G401.6 (cell line): ENCODE results near the gene CD200.
"Not testable (repeated sequence)": the region's sequence is repeated elsewhere in the genome, so short reads cannot be mapped to it uniquely, and the experiment has no call there.

Experiments used
- FAIRE-seq: peaks from 2 replicates; lab custom pipeline; 2012; peaks lifted over from hg19 to GRCh38; lab: Jason Lieb, UNC

The CD200 gene

GRCh38 chr3:112360561-112360960 lies 27.6 kb downstream of the CD200 start:
- FAIRE-seq: no peak

- no peak for FAIRE-seq
Observed at GRCh38 chr3:112362221-112362620, 29.3 kb downstream of the CD200 start.

GRCh38 chr3:112364291-112364690 lies 31.3 kb downstream of the CD200 start:
- FAIRE-seq: no peak

- no peak for FAIRE-seq
Observed at GRCh38 chr3:112365035-112365434, 32.1 kb downstream of the CD200 start.

- FAIRE-seq: no peak
Observed at GRCh38 chr3:112365636-112366035, 32.7 kb downstream of the CD200 start.

GRCh38 chr3:112366522-112366921 lies 33.6 kb downstream of the CD200 start:
- FAIRE-seq: no peak

GRCh38 chr3:112371569-112371968 lies 38.6 kb downstream of the CD200 start:
- FAIRE-seq: no peak

- no peak for FAIRE-seq
Observed at GRCh38 chr3:112372396-112372795, 39.4 kb downstream of the CD200 start.

GRCh38 chr3:112373476-112373875 lies 40.5 kb downstream of the CD200 start:
- no peak for FAIRE-seq

GRCh38 chr3:112373924-112374323 lies 41.0 kb downstream of the CD200 start:
- FAIRE-seq: no peak

GRCh38 chr3:112374333-112374734 lies 41.4 kb downstream of the CD200 start:
- no peak for FAIRE-seq

- no peak for FAIRE-seq
Observed at GRCh38 chr3:112375117-112375516, 42.2 kb downstream of the CD200 start.

- FAIRE-seq: no peak
Observed at GRCh38 chr3:112376241-112376911, 43.4 kb downstream of the CD200 start.

- no peak for FAIRE-seq
Observed at GRCh38 chr3:112376992-112377391, 44.0 kb downstream of the CD200 start.

- no peak for FAIRE-seq
Observed at GRCh38 chr3:112377568-112378071, 44.7 kb downstream of the CD200 start.

- FAIRE-seq: not testable (repeated sequence)
Observed at GRCh38 chr3:112378347-112378746, 45.4 kb downstream of the CD200 start.

- no peak for FAIRE-seq
Observed at GRCh38 chr3:112379020-112379690, 46.2 kb downstream of the CD200 start.

GRCh38 chr3:112381673-112382542 lies 49.0 kb downstream of the CD200 start:
- FAIRE-seq: no peak

- no peak for FAIRE-seq
Observed at GRCh38 chr3:112382543-112383160, 49.7 kb downstream of the CD200 start.

- no peak for FAIRE-seq
Observed at GRCh38 chr3:112384769-112385168, 51.8 kb downstream of the CD200 start.

- FAIRE-seq: no peak
Observed at GRCh38 chr3:112388972-112389371, 56.0 kb downstream of the CD200 start.

- FAIRE-seq: no peak
Observed at GRCh38 chr3:112389961-112390360, 57.0 kb downstream of the CD200 start.
